ENCODE results near the gene CCDC201.

DNA sequence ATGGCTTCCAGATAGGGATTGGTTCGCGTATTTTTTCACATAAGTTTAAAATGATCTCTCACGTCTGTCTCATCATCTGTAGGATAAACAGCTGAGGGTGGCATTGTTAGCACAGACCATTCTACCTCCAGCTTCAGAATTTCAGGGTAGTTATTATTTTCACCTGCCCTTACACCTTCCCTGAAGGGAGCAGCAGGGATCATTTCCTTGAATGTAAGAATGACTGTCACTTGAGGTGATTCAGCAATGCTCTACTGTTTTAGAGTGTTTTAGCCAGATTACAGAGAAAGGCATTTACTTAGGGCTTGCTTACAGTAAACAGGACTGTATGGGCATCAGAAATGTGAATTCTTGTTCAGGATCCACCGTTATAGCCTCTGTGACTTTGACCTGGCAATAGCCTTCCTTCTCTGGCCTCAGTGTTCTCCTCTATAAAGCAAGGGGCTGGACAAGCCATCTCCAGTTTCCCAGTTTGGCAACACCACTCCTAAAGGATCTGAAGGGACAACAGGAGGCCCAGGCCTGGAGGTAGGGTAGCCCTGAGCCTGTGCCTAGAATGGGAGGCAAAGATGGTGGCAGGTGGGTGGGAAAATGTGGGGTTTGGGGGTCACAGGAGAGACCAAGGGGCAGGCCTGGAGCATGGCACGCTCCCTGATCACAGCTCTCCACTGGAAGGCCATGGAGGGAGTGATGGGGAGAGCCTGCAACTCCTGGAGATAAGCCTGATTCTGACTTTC, 14.2 kb upstream of the CCDC201 start:
- TF ChIP-seq, protein P1, sequence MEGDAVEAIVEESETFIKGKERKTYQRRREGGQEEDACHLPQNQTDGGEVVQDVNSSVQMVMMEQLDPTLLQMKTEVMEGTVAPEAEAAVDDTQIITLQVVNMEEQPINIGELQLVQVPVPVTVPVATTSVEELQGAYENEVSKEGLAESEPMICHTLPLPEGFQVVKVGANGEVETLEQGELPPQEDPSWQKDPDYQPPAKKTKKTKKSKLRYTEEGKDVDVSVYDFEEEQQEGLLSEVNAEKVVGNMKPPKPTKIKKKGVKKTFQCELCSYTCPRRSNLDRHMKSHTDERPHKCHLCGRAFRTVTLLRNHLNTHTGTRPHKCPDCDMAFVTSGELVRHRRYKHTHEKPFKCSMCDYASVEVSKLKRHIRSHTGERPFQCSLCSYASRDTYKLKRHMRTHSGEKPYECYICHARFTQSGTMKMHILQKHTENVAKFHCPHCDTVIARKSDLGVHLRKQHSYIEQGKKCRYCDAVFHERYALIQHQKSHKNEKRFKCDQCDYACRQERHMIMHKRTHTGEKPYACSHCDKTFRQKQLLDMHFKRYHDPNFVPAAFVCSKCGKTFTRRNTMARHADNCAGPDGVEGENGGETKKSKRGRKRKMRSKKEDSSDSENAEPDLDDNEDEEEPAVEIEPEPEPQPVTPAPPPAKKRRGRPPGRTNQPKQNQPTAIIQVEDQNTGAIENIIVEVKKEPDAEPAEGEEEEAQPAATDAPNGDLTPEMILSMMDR (IDR thresholded peaks at IDR 0.05; ENCODE audit: low read depth, low read length) = no peak
- TF ChIP-seq POLR2A (IDR thresholded peaks at IDR 0.05; ENCODE audit: extremely low read depth, insufficient read length) = no peak
- no peak for TF ChIP-seq MYC (IDR thresholded peaks at IDR 0.05; ENCODE audit: low read depth, low read length)
